GM19328 (cell line): ENCODE measurements around the gene KSR2.

ENCODE experiments used
- ATAC-seq: cut with Tn5 transposase; IDR thresholded peaks from one replicate; pipeline ENCODE4 v1.9.1; 2021; ENCODE audit warnings: mild to moderate bottlenecking, moderate library complexity; ENCODE audit not compliant: unreplicated experiment

The KSR2 gene

DNA sequence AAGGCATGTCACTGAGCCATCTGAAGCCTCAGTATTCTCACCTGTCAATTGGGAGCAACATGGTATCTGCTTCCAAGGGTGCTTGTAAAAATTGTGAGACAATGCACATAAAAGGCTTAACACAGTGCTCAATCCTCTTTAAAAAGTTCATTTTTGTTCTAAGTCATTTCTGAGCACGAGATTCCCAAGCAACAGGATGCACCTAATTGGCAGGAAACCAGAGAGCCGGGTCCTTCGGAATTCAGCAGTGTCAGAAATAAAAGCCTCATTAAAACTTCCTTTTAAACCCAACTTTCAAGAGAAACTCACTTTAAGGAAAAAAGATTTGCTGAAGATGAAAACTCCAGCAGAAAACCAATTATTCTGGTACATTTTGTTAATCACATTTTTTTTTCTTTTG, 494.9 kb downstream of the KSR2 start:
- ATAC-seq: no peak

GRCh38 chr12:117472983-117473382, 495.8 kb downstream of the KSR2 start:
- ATAC-seq: no peak

DNA sequence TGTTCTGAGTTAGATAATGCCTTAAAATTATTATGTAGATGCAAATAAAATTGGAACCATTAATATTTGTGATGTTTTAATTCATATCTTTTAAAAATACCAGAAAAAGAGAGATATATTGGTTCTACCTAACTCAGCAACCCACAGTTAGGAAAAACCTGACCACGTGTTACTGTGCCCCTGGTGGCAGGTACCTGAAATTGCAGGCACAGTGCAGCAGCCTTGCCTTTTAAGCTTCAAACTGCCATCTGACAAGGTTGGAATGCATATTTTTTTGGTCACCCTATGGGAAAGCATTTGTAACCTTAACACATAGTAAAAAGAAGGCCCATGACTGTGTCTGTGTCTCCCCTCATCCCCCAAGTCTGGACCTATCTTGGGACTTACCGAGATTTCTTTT, 498.0 kb downstream of the KSR2 start:
- no peak for ATAC-seq

GRCh38 chr12:117469883-117470483, 498.8 kb downstream of the KSR2 start:
- ATAC-seq: no peak

- no peak for ATAC-seq
These were observed 500.8 kb downstream of the KSR2 start for GRCh38 chr12:117468016-117468415.

DNA sequence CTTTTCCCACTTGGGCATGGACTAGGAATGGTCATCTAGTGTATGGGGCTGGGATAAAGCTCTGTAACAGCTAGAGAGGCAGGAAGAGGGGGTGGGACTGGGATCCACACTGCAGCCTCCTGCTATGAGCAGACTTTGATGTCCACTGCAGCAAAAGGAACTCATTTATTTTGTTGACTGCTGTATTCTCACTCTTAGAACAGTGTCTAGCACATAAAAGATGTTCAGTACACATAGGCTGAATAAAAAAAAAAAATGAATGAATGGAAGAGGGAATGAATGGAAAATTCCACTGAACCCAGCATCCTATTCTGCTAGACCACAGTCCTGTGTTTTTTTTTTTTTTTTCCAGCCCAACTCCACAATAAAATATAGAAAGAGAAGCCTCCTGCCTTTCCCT, 501.2 kb downstream of the KSR2 start:
- ATAC-seq: no peak

DNA sequence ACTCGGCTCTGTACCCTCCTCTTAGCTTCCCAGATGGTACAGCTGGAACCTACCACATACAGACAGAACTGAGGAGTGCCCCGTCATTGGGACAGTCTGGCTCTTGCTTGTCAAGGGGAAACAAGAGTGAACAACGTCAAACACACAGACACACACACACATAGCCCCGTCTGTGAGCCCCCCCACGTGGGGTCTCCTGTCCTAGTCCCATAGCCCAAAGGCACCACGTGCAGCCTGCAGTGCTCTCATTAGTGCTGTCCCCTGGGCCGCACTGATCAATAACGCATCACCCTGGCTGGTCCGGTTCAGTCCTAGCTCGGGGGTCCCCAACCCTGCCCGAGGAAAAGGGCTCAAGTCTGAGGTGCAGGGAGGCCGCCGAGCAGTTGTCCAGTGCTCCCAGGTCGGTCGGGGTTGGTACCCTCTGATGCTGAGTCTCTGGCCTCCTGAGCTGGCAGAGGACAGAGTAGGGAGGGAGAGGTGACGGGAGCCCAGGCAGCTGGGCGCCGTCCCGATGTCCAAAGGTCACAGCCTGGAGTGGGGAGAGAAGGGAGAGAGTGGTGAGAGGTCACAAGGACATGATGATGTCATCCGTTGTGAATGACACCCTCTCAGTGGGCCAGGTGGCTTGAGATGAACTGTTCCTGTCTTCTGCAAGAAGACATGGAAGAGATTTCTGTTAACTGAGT, 502.0 kb downstream of the KSR2 start:
- ATAC-seq: no peak

GRCh38 chr12:117461732-117462131, 507.1 kb downstream of the KSR2 start:
- ATAC-seq: no peak

GRCh38 chr12:117459229-117459628, 509.6 kb downstream of the KSR2 start:
- ATAC-seq: no peak

DNA sequence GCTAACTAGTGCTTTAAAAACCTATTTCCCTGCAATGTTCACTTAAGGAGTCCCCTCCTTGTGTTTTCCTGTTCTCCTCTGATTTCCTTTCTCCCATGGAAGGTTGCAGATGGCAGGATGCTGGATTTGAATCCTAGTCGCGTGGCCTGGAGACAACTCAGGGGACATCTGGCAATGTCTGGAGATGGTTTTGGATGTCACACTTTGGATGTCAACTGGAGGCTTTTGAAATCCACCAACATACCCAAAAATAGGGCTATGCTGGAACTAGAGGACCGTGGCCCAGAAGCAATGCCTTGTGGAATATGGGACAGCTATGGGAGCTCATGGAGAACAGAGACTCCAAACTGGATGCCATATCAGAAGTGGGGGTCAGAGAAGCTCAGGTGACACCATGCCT, 511.6 kb downstream of the KSR2 start:
- ATAC-seq: no peak

GRCh38 chr12:117456076-117456475, 512.7 kb downstream of the KSR2 start:
- no peak for ATAC-seq

DNA sequence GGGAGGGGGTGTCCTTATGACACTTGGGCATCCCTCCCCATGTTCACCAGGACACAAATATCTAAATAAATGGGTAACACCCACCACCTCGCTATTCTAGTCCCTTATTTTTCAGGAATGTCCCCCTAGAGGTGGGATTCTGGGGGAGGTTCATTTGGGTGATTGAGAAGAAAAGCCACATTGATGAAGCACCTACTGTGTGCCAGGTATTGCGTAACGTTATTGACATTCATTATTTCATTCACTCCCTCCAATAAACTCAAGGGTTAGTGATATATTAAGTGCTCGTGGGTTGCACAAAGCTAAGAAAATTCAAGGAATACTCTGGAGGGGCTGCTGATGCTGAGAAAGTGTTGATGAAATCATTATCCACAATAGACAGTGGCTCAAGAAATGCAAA, 514.8 kb downstream of the KSR2 start:
- no peak for ATAC-seq

GRCh38 chr12:117452112-117452511, 516.7 kb downstream of the KSR2 start:
- ATAC-seq: no peak

DNA sequence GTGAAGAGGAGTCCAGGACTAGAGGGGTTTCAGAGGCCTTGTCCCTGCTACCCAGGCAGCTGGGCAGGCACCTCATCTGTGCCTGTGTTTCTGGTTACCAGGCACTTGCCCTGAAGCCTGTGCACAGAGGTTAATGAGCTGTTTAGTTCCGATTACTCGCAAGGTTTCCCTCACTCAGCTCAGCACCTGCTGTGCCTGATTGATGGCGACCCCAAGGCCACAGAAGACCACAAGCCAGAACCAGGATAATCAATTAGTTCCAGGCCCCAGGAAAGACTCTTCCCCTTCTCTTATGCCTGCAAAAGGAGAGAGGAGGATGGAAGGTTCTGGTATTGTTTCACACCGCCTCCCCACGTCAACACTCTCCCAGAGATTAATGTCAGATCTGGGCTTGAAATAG, 518.6 kb downstream of the KSR2 start:
- no peak for ATAC-seq

- ATAC-seq: no peak
These were observed 521.0 kb downstream of the KSR2 start for GRCh38 chr12:117447665-117448366.

DNA sequence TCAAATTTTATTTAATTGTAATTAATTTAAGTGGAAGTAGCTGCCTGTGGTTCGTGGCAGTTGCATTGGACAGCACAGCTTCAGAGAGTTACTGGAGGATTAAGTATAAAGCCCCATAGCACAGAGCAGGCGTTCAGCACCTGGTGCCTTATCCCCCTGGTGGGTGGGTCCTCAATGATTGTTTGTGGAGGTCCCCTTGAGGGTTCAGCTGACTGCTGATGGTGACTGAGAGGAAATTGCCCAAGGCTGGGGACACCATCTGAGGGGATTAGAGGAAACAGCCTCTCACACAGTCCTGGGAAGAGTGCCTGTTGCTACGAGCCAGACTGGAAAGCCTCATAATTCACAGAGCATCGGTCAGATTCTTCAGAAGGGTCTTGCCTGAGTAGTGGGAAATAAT, 524.0 kb downstream of the KSR2 start:
- ATAC-seq: no peak

- ATAC-seq: no peak
These were observed 527.0 kb downstream of the KSR2 start for GRCh38 chr12:117441751-117442150.

- ATAC-seq: no peak
These were observed 528.4 kb downstream of the KSR2 start for GRCh38 chr12:117440384-117440783.

GRCh38 chr12:117439531-117440001, 529.2 kb downstream of the KSR2 start:
- no peak for ATAC-seq

DNA sequence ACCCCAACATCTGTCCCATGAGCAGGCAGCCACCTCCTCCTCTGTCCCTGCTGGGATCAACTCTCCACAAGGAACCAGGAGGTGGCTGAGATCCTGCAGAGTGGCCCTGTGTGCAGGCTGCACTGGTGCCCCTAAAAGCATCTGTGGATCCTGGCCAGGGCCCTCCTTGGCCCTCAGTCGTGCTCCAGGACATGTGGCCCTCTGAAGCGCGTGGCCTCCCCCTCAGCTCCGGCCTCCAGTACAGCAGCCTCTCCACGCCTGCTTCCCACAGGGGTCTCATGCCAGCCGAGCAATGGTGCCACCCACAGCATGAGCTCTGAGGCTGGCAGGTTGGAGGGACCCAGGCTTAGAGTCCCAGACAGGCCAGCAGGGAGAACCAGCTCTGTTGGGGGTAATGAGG, 530.0 kb downstream of the KSR2 start:
- ATAC-seq: no peak

DNA sequence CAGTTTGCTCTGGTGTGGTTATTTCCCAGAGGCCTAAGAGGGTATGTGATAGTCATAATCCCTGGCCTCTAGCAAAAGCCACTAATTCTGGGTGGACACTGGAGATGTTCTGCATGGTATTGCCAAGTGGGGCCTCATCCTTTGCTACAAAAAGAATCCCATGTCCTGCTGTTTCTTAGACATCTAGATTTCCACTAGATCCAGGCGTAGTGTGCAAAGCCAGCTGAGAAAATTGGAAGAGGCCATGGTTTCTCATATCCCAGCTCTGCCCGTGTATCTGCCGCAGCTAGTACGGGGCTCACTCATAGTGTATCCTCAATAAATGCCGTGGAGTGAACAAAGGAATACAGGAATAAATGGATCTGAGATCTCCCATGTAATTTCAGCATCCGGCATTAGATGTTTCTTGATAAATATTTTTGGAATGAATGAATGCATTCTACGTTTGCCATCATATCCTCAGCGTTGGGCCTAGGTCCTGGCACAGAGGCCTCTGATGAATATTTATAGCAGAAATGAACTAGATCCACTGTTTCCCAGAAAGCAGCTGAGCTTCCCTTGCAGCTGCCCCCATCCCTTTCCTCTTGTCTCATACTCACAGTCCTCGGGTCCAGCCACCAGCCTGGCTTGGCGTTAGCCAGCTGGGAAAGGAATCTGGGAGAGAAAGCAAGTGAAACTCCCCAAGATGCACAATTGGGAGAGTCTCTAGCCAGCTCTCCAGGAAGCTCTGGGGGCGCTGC, 531.1 kb downstream of the KSR2 start:
- ATAC-seq: no peak

DNA sequence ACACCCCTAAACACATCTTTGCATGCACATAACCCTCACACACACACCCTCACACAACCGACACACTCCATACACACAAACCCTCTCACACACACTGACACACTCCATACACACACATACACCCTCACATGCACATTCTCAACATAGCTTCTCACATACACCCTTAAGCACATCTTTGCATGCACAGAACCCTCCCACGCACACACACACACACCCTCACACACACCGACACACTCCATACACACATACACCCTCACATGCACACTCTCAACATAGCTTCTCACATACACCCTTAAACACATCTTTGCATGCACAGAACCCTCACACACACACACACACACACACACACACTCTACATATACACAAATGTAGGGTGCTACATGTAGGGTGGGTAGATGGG, 534.9 kb downstream of the KSR2 start:
- no peak for ATAC-seq
